Retina (tissue), 1 donor: ENCODE data around the gene PAM16.
A peak's percentile ranks its signal among the peaks of the same experiment; 100 is the strongest.

ENCODE experiments used
- DNase-seq: peaks from one replicate; pipeline ENCODE4 v3.0.0-alpha.2; 2016

The PAM16 gene

GRCh38 chr16:4317532-4318450 lies 33.3 kb downstream of the PAM16 start:
- no peak for DNase-seq

DNA sequence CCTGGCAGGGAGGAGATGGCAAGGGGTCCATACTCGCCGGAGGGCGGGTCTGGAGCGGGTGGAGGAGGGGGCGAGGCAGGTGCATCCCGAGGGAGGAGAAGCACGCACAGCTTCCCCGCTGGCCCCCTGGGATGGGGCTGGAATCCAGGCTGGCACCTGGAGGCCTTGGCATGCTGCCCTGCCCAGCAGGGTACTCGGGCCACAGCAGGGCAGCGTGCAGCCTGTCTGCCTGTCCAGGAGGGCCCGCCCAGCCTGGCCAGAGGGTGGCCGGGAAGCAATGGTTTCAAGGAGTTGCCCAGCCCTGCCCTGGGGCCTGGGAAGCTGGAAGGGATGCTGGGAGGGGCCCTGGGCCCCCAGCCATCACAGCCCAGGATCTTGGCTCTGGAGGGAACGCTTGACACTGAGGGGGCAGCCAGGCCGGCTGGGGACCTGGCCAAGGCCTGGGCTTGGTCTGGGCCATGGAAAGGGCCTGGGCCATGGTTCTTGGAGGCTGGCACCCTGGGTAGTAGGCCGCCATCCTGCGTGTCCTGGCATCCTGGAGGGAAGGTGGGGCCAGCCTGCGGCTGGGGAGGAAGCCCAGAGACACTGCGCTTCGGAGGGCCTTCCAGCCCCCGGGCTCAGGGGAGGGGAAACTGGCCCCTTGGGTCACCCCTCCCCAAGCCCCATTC lies 34.1 kb downstream of the PAM16 start:
- DNase-seq = peak; percentile 65

GRCh38 chr16:4316108-4316863 lies 34.8 kb downstream of the PAM16 start:
- peak; percentile 75 for DNase-seq

GRCh38 chr16:4315186-4316107 lies 35.7 kb downstream of the PAM16 start, which contains the start of gene GLIS2:
GLIS2 (plus strand) TSS chr16:4316067; CDS start chr16:4332281, 16,214 bp downstream.
- DNase-seq = peak; percentile 78

GRCh38 chr16:4314532-4315185 lies 36.5 kb downstream of the PAM16 start:
- DNase-seq = peak; percentile 90

- DNase-seq = peak; percentile 85
Observed at GRCh38 chr16:4313563-4314531, 37.3 kb downstream of the PAM16 start.

GRCh38 chr16:4309833-4310266 lies 41.3 kb downstream of the PAM16 start:
- DNase-seq = peak; percentile 54

GRCh38 chr16:4309102-4309832 lies 41.9 kb downstream of the PAM16 start:
- DNase-seq = no peak

DNA sequence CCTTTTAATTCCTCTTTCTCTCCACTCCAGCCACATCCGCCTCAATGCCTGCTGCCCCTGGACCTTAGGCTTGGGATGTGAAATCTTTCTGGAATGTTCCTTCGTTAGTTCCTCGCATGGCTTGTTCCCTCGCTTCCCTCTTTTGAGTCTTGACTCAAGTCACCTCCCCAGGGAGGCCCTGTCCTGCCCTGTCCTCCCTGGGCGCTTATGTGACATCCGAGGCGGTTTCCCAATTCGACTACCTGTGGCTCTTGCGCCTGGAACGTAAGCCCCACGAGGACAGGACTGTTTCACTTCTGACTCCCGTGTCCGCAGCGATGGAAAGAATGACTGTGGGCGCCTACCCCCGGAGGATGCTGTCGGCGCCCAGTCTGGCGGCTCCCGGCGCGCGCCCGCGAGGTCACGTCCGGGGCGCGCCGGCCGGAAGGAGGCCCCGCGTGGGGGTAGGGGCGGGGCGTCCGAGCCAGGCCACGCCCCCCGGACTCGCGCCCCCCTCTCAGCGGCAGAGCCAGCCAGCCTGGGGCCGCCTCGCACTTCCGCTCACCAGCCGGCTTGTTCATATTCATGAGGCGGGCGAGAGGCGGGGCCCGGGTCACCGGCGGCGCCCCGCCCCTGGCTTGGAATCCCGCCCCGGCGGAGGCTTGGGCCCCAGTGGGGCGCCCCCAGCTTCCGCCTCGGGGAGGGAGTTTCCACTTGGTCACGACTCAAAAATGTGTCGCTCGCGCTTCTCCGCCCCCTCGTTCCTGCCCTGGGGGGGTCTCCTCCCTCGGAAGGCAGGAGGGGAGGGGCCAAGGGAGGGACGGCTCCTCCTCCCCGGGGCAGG lies 43.7 kb downstream of the PAM16 start:
- peak; percentile 96 for DNase-seq

DNA sequence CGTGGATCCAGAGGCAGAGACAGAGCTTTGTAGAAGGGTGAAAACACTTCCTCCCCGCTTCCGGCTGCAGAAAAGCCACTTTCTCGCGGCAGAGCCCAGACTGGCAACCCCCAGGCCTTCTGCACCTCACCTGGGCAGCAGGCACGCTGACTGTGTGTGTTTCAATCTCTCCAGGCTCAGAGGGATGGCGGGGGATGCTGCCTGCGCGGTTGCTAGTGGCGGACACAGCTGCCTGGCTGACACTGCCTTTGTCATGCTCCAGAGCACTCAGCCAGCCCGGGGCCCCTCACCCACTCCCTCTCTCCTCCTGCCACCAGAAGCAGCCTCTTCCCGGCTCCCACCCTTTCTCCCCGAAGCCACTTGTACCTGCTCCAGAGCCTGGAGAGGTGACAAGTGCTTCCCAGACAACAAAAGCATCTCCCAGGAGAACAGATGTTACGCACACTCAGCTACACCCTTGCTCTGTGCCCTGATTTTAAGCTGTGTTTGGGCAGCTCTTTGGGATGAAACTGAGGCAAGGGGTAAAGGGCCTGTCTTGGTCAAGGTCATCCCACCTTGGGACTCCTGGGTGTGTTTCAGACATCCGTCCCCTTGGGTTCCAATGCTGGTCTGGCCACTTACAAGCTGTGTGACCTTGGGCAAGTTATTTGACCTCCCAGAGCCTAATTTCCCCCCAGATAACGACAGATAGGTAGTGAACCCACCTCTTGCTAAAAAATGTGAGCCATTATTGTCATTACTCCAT lies 44.5 kb downstream of the PAM16 start:
- peak; percentile 83 for DNase-seq

DNA sequence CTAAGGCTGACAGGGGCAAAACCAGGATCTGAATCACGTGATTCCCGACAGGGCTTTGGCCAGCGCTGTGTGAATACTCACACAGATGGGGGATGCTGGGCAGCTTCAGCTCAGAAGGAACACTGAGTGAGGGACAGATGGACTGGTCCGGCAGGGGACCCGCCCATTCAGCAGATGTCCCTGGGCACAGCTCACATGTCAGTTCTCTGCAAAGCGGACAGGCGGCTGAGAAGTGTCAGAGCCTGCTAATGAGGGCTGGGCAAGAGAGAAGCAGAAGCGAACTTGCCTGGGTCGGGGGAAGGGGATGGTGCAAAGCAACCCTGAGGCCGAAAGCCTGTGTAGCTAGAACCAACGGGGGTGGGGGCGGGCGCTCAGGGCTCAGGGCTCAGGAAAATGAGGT lies 47.1 kb downstream of the PAM16 start:
- peak; percentile 62 for DNase-seq

- DNase-seq = no peak
Observed at GRCh38 chr16:4301968-4302367, 49.2 kb downstream of the PAM16 start.

- DNase-seq = no peak
Observed at GRCh38 chr16:4301177-4301576, 49.9 kb downstream of the PAM16 start.

DNA sequence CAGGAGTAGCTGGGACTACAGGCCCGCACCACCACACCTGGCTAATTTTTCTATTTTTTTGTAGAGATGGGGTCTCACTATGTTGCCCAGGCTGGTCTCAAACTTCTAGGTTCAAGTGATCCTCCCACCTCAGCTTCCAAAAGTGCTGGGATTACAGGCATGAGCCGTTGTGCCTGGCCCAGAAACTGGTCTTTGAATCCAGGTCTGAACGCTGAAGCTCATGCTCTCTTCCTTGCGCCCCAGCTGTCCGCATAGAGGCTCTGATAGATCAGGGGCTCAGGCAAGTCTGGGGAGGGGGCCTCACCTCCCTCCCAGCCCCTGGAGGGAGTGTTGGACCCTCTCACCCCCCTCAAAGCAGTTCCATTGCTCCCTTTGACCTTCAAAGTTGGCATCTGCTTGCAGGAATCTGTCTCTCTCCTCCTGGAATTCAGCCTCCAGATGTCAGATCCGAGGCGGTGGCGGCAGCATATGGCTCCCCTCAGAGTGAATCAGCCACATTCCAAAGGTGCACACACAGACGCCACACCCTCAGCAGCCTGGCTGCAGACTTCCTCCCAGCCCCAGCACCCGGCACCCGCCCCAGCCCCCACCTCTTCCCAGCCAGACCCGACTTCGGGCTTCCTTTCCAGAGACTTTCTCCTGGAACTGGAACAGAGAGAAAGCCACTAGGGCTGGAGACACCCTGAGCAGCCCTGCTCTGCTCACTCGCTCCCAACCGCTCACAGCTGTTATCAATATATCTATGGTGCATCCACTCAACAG lies 52.2 kb downstream of the PAM16 start:
- no peak for DNase-seq

- no peak for DNase-seq
Observed at GRCh38 chr16:4297480-4297879, 53.6 kb downstream of the PAM16 start.

GRCh38 chr16:4295581-4295980 lies 55.5 kb downstream of the PAM16 start:
- DNase-seq = no peak
